Measurements from ENCODE around the gene CRACR2B. TPM values are rescaled to one million over a fixed set of nuclear protein-coding genes. Genes with fewer than 3 reads are reported as not detected.

CRACR2B gene
- 10 to 100 TPM; 17.2 to 18.7 TPM for total RNA-seq

GRCh38 chr11:827897-828192, at the start of gene CRACR2B:
Gene CRACR2B, plus strand, starts transcription at chr11:827919. Its CDS starts 689 bp downstream, at chr11:828608.
- Mint-ChIP-seq H3K27me3 (ENCODE audit: low read depth) (peaks cover 36% of the 10 kb centered on the region), H3K4me1 (ENCODE audit: low read depth) (peaks cover 47% of the 10 kb centered on the region), H3K36me3 (ENCODE audit: low read depth) (peaks cover 17% of the 10 kb centered on the region), H3K27ac (peak within 1 kb of the TSS; percentile 84), H3K9me3 (ENCODE audit: insufficient read depth) (no peaks in the 10 kb centered on the region), H3K4me3 (peak within 1 kb of the TSS; percentile 81)
- ChIA-PET CTCF (interaction anchor here (1.6 to 1.8 kb wide), 2 partner anchors 16 to 21 kb away, joined by 3 to 5 read pairs; partner anchors contain the start of gene TSPAN4), POLR2A (interaction anchor here (0.6 to 6.0 kb wide), 3 partner anchors 9 to 51 kb away, joined by 3 to 31 read pairs (median 4); partner anchors contain the start of genes GATD1, PNPLA2 and TSPAN4)
- DNase-seq (no peak), ATAC-seq (no peak)

DNA sequence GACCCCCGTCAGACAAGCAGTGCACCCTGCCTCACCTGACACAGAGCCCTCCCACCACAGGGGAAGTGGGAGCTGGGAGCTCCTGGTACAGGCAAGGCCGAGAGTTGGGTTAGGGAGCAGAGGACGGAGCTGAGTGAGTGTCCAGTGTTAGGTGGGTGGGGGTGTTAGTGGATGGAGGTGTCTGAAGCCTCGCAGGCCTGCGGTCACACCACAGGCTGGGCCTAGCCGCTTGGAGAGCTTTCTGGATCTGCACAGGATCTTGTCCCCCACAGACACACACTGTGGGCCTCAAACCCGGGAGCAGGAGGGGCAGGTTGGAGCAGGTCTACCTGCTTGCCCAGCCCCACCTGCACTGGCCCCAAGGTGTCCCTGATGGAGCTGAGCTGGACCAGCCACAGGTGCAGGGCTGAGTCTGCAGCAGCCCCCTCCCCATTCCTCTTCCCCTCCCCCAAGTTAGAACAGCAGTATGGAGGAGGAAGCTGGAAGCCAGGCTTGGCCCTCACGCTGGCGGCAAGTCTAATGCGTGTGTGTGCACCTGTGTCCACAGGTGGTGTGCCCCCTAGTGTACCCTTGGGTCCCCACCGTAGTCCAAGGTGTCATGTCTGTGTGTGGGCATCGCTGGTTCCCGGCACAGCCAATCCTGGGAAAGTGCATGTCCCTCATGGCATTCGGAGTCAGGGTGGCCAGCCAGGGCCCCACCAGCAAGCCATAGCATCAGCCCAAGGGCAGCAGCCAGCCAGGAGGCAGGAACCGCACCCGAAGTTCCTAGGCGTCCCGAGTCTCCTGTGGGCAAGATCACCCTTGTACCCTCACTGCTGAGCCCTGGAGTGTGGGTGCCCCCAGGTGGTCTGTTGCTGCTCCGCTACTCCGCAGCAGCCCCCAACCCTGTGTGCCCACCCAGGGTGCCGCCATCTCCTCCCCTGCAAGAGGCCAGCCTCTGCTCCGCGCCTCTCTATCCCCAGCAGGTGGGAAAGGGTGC, 48.5 kb upstream of the CRACR2B start:
- ChIA-PET POLR2A (interaction anchor here (1.5 kb wide), 1 partner anchor 166 kb away, joined by 4 read pairs; no protein-coding TSS in a partner anchor), CTCF (no interaction called here)
- Mint-ChIP-seq H3K4me1 (ENCODE audit: low read depth) (peaks cover 35% of the 10 kb centered on the region), H3K4me3 (peak overlapping the region; percentile 24), H3K9me3 (ENCODE audit: insufficient read depth) (no peaks in the 10 kb centered on the region), H3K27me3 (ENCODE audit: low read depth) (no peaks in the 10 kb centered on the region), H3K27ac (no peak overlapping the region), H3K36me3 (ENCODE audit: low read depth) (peaks cover 18% of the 10 kb centered on the region)
- ATAC-seq: no peak
- DNase-seq: no peak

GRCh38 chr11:779955-780532, 47.7 kb upstream of the CRACR2B start:
- ChIA-PET POLR2A (no interaction called here), CTCF (no interaction called here)
- no peaks in the 10 kb centered on the region for H3K27me3 Mint-ChIP-seq (ENCODE audit: low read depth)
- H3K9me3 Mint-ChIP-seq (ENCODE audit: insufficient read depth): no peaks in the 10 kb centered on the region
- DNase-seq: no peak
- H3K4me3 Mint-ChIP-seq: no peak overlapping the region
- H3K27ac Mint-ChIP-seq: no peak overlapping the region
- H3K4me1 Mint-ChIP-seq (ENCODE audit: low read depth): peaks cover 30% of the 10 kb centered on the region
- no peak for ATAC-seq
- H3K36me3 Mint-ChIP-seq (ENCODE audit: low read depth): peaks cover 18% of the 10 kb centered on the region

DNA sequence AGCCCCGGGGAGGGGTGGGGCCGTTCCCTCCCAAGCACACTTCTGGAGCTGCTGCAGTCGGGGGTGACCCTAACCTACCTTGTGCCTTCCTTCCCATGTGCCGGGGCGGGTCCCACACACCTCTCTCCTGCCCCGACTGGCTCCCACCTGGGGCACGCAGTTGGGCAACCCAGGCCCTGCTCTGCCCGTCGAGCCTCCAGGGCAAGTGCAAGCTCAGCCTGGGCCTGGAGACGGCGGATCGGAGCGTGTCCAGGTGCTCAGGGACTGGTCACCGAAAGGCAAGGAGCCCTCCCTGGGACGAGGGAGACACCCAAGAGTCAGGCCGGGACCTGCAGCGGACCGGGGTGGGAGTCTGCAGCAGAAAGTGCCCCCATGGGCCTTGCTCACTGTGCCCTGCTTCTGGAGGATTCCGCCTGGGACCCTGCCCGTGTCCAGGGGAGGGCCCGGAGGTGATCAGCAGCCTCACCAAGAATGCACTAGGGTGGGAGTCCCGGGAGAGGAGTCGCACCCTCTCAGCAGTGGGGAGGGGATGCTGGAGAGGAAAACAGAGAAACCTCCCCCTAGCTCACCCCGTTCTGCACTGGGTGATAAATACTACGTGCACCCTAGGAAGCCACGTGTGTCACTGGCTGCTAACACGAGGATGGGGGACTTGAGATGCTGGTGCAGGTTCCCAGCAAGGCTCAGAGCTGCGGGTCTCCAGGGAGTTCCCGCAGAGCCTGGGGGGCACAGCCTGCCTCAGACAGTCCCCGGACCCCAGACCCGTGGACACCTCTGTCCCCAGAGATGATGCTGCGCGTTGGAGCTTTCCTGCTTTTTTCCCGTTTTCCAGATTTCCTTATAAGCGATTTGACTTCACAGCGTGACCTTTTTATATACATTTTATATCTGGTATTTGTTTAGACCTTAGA, 45.2 kb upstream of the CRACR2B start:
- POLR2A ChIA-PET: no interaction called here
- H3K27me3 Mint-ChIP-seq (ENCODE audit: low read depth): no peaks in the 10 kb centered on the region
- DNase-seq (no peak), ATAC-seq (no peak)
- H3K4me3 Mint-ChIP-seq: no peak overlapping the region
- no peaks in the 10 kb centered on the region for H3K9me3 Mint-ChIP-seq (ENCODE audit: insufficient read depth)
- CTCF ChIA-PET: no interaction called here
- H3K4me1 Mint-ChIP-seq (ENCODE audit: low read depth): peaks cover 19% of the 10 kb centered on the region
- no peak overlapping the region for H3K27ac Mint-ChIP-seq
- H3K36me3 Mint-ChIP-seq (ENCODE audit: low read depth): peaks cover 18% of the 10 kb centered on the region

GRCh38 chr11:783581-784015, 44.1 kb upstream of the CRACR2B start:
- Mint-ChIP-seq H3K36me3 (ENCODE audit: low read depth) (peaks cover 17% of the 10 kb centered on the region), H3K9me3 (ENCODE audit: insufficient read depth) (no peaks in the 10 kb centered on the region), H3K27ac (no peak overlapping the region), H3K4me1 (ENCODE audit: low read depth) (peaks cover 23% of the 10 kb centered on the region), H3K4me3 (no peak overlapping the region), H3K27me3 (ENCODE audit: low read depth) (no peaks in the 10 kb centered on the region)
- ChIA-PET CTCF (interaction anchor here (1.2 kb wide), 1 partner anchor 15 kb away, joined by 4 read pairs; no protein-coding TSS in a partner anchor), POLR2A (no interaction called here)
- ATAC-seq (peak; percentile 62), DNase-seq (no peak)

- peaks cover 22% of the 10 kb centered on the region for H3K4me1 Mint-ChIP-seq (ENCODE audit: low read depth)
- ChIA-PET POLR2A (interaction anchor here (0.7 kb wide), 1 partner anchor 23 kb away, joined by 3 read pairs; no protein-coding TSS in a partner anchor), CTCF (no interaction called here)
- no peak for DNase-seq
- H3K9me3 Mint-ChIP-seq (ENCODE audit: insufficient read depth): no peaks in the 10 kb centered on the region
- H3K27ac Mint-ChIP-seq: no peak overlapping the region
- no peak for ATAC-seq
- H3K27me3 Mint-ChIP-seq (ENCODE audit: low read depth): no peaks in the 10 kb centered on the region
- peaks cover 11% of the 10 kb centered on the region for H3K36me3 Mint-ChIP-seq (ENCODE audit: low read depth)
- no peak overlapping the region for H3K4me3 Mint-ChIP-seq
These were observed 41.3 kb upstream of the CRACR2B start for GRCh38 chr11:786235-787083.

GRCh38 chr11:787084-787675, 40.5 kb upstream of the CRACR2B start:
- peaks cover 18% of the 10 kb centered on the region for H3K4me1 Mint-ChIP-seq (ENCODE audit: low read depth)
- no peak overlapping the region for H3K27ac Mint-ChIP-seq
- no peak overlapping the region for H3K4me3 Mint-ChIP-seq
- no peak for ATAC-seq
- ChIA-PET POLR2A (interaction anchor here (0.7 kb wide), 1 partner anchor 22 kb away, joined by 3 read pairs; no protein-coding TSS in a partner anchor), CTCF (no interaction called here)
- peaks cover 13% of the 10 kb centered on the region for H3K36me3 Mint-ChIP-seq (ENCODE audit: low read depth)
- H3K27me3 Mint-ChIP-seq (ENCODE audit: low read depth): no peaks in the 10 kb centered on the region
- no peaks in the 10 kb centered on the region for H3K9me3 Mint-ChIP-seq (ENCODE audit: insufficient read depth)
- no peak for DNase-seq

- ATAC-seq (no peak), DNase-seq (no peak)
- no peak overlapping the region for H3K4me3 Mint-ChIP-seq
- H3K9me3 Mint-ChIP-seq (ENCODE audit: insufficient read depth): no peaks in the 10 kb centered on the region
- peaks cover 18% of the 10 kb centered on the region for H3K4me1 Mint-ChIP-seq (ENCODE audit: low read depth)
- ChIA-PET CTCF (no interaction called here), POLR2A (no interaction called here)
- H3K27me3 Mint-ChIP-seq (ENCODE audit: low read depth): no peaks in the 10 kb centered on the region
- H3K27ac Mint-ChIP-seq: no peak overlapping the region
- peaks cover 13% of the 10 kb centered on the region for H3K36me3 Mint-ChIP-seq (ENCODE audit: low read depth)
These were observed 39.6 kb upstream of the CRACR2B start for GRCh38 chr11:788009-788640.

GRCh38 chr11:788953-789940, 38.5 kb upstream of the CRACR2B start:
- H3K4me3 Mint-ChIP-seq: peak overlapping the region; percentile 38
- peaks cover 16% of the 10 kb centered on the region for H3K36me3 Mint-ChIP-seq (ENCODE audit: low read depth)
- H3K9me3 Mint-ChIP-seq (ENCODE audit: insufficient read depth): no peaks in the 10 kb centered on the region
- no peaks in the 10 kb centered on the region for H3K27me3 Mint-ChIP-seq (ENCODE audit: low read depth)
- ATAC-seq (no peak), DNase-seq (no peak)
- H3K4me1 Mint-ChIP-seq (ENCODE audit: low read depth): peaks cover 19% of the 10 kb centered on the region
- ChIA-PET CTCF (no interaction called here), POLR2A (interaction anchor here (1.0 kb wide), 1 partner anchor 263 kb away, joined by 3 read pairs; no protein-coding TSS in a partner anchor)
- no peak overlapping the region for H3K27ac Mint-ChIP-seq
